Endodermal cell (in vitro differentiated cells): ENCODE results near the gene HMGCS2. TPM values are rescaled to one million over a fixed set of nuclear protein-coding genes. Genes with fewer than 3 reads are reported as not detected.

Experiments used
- DNase-seq: peaks from one replicate; pipeline ENCODE4 v3.0.0-alpha.2; 2017
- H3K27ac ChIP-seq: 2 replicates; pipeline ENCODE4 v1.5.1; 2013; ENCODE audit warnings: mild to moderate bottlenecking, low read depth, low read length, moderate library complexity
- H3K27me3 ChIP-seq: 2 replicates; pipeline ENCODE4 v1.6.1; 2013; ENCODE audit warnings: mild to moderate bottlenecking, low read length, moderate library complexity; ENCODE audit not compliant: insufficient read depth, control insufficient read depth, poor library complexity, severe bottlenecking
- H3K36me3 ChIP-seq: 2 replicates; pipeline ENCODE4 v1.7.0; 2013; ENCODE audit warnings: mild to moderate bottlenecking, low read length, moderate library complexity; ENCODE audit not compliant: control insufficient read depth, insufficient read depth
- H3K4me1 ChIP-seq: one replicate; pipeline ENCODE4 v1.7.0; 2013; ENCODE audit warnings: low read length; ENCODE audit not compliant: control insufficient read depth, insufficient read depth
- H3K4me3 ChIP-seq: 2 replicates; pipeline ENCODE4 v1.5.1; 2013; ENCODE audit warnings: mild to moderate bottlenecking, low read length, moderate library complexity
- H3K9ac ChIP-seq: 2 replicates; pipeline ENCODE4 v1.6.1; 2013; ENCODE audit warnings: mild to moderate bottlenecking, low read length, moderate library complexity; ENCODE audit not compliant: poor library complexity, severe bottlenecking; ENCODE audit errors: extremely low read depth
- H3K9me3 ChIP-seq: 2 replicates; pipeline ENCODE4 v1.6.1; 2013; ENCODE audit warnings: mild to moderate bottlenecking, low read length, moderate library complexity; ENCODE audit not compliant: control insufficient read depth
- H3K27ac Mint-ChIP-seq: 2 replicates; pipeline ENCODE4 v1.8.0; 2020; ENCODE audit warnings: mixed read lengths
- H3K27me3 Mint-ChIP-seq: 2 replicates; pipeline ENCODE4 v1.8.0; 2021; ENCODE audit warnings: mild to moderate bottlenecking, mixed read lengths; ENCODE audit not compliant: insufficient read depth
- H3K36me3 Mint-ChIP-seq: 2 replicates; pipeline ENCODE4 v1.8.0; 2020; ENCODE audit warnings: low read depth, mixed read lengths
- H3K4me1 Mint-ChIP-seq: 2 replicates; pipeline ENCODE4 v1.8.0; 2020; ENCODE audit warnings: mixed read lengths
- H3K4me3 Mint-ChIP-seq: 2 replicates; pipeline ENCODE4 v1.8.0; 2020; ENCODE audit warnings: mild to moderate bottlenecking, moderate library complexity, mixed read lengths
- H3K9me3 Mint-ChIP-seq: 2 replicates; pipeline ENCODE4 v1.8.0; 2020; ENCODE audit warnings: mild to moderate bottlenecking, mixed read lengths
- CTCF ChIP-seq: fragments of 200-600 bp; sonication (generic); conservative IDR thresholded peaks from 2 replicates; pipeline ENCODE4 v1.5.0; 2021; ENCODE audit warnings: antibody characterized with exemption, mild to moderate bottlenecking
- WGBS, 2 experiments: methylation state at CpG; one replicate each; pipeline versions ENCODE4 v1.1.5 to v1.1.7; 2013; ENCODE audit warnings: missing lambda C conversion rate in 2 of 2, mixed read lengths in 1 of 2; ENCODE audit not compliant: insufficient coverage in 1 of 2, insufficient read length in 1 of 2; 5-methylcytosine and 5-hydroxymethylcytosine counted together
- long read RNA-seq, 4 experiments: library from polyadenylated mRNA in 2 of 4; library from RNA in 1 of 4; library from capped mRNA in 1 of 4; stranded (forward) in 3 of 4; unstranded in 1 of 4; transcript quantifications; one replicate each; pipeline ENCODE4 v2.0.0, GENCODE V29; 2020 to 2021; ENCODE audit warnings: inconsistent platforms in 1 of 4
- polyA plus RNA-seq, 2 experiments: library from polyadenylated mRNA; stranded (reverse); fragments of 50-300 nt; gene quantifications; one replicate each; pipeline ENCODE4 v1.2.3, GENCODE V29; 2013
- total RNA-seq, 2 donors: library from RNA; stranded (reverse); fragmentation: NEBNext Ultra II Directional in 1 of 2; extraction: Animal tissue kit (Norgen Biotek cat#: 25700) in 1 of 2; gene quantifications; 2 replicates in 1 of 2; 3 replicates in 1 of 2; pipeline ENCODE4 v1.2.1, GENCODE V29; 2021

The HMGCS2 gene
- not detected for total RNA-seq
- polyA plus RNA-seq (2013, experiment 1 of 2): 0.64 TPM
- 0.91 TPM for polyA plus RNA-seq (2013, experiment 2 of 2)
- long read RNA-seq, experiment 1: 0 reads
- long read RNA-seq, experiment 2: 0 reads
- long read RNA-seq, experiment 3: 0 reads
- long read RNA-seq, experiment 4: 0 reads

- Mint-ChIP-seq H3K4me3 (no peak within 1 kb of the TSS), H3K36me3 (no peaks in the 10 kb centered on the region), H3K9me3 (peaks cover 3% of the 10 kb centered on the region), H3K27me3 (peaks cover 8% of the 10 kb centered on the region), H3K27ac (no peak within 1 kb of the TSS), H3K4me1 (peaks cover 24% of the 10 kb centered on the region)
- H3K9ac ChIP-seq: no peak within 1 kb of the TSS
- H3K4me1 ChIP-seq: peaks cover 6% of the 10 kb centered on the region
- 69 to 81% methylated on average over 6 to 8 of the region's 8 CpGs for WGBS, 2 experiments
- no peaks in the 10 kb centered on the region for H3K36me3 ChIP-seq
- DNase-seq: peak; percentile 48
- H3K27me3 ChIP-seq: no peaks in the 10 kb centered on the region
- TF ChIP-seq CTCF: no peak
- H3K27ac ChIP-seq: no peak within 1 kb of the TSS
- H3K4me3 ChIP-seq: no peak within 1 kb of the TSS
- H3K9me3 ChIP-seq: no peaks in the 10 kb centered on the region
These were observed at the start of gene HMGCS2 for GRCh38 chr1:119768778-119769177. Gene HMGCS2 (minus strand): TSS chr1:119768905. CDS start chr1:119768844, 61 bp downstream.

GRCh38 chr1:119818181-119818580 lies 49.5 kb upstream of the HMGCS2 start:
- no peaks in the 10 kb centered on the region for H3K4me1 ChIP-seq
- no peaks in the 10 kb centered on the region for H3K36me3 Mint-ChIP-seq
- H3K27me3 ChIP-seq: peaks cover 8% of the 10 kb centered on the region
- no peaks in the 10 kb centered on the region for H3K36me3 ChIP-seq
- no peak overlapping the region for H3K4me3 Mint-ChIP-seq
- H3K4me3 ChIP-seq: no peak overlapping the region
- no peaks in the 10 kb centered on the region for H3K4me1 Mint-ChIP-seq
- H3K9me3 Mint-ChIP-seq: no peaks in the 10 kb centered on the region
- peaks cover 10% of the 10 kb centered on the region for H3K27me3 Mint-ChIP-seq
- H3K27ac Mint-ChIP-seq: no peak overlapping the region
- WGBS, 2 experiments: 86 to 92% methylated on average over 2 of the region's 2 CpGs
- no peak overlapping the region for H3K9ac ChIP-seq
- no peak for TF ChIP-seq CTCF
- DNase-seq: no peak
- H3K27ac ChIP-seq: no peak overlapping the region
- no peaks in the 10 kb centered on the region for H3K9me3 ChIP-seq

- peaks cover 8% of the 10 kb centered on the region for H3K27me3 ChIP-seq
- no peak for TF ChIP-seq CTCF
- no peaks in the 10 kb centered on the region for H3K36me3 Mint-ChIP-seq
- H3K4me3 Mint-ChIP-seq: no peak overlapping the region
- no peak for DNase-seq
- WGBS, 2 experiments: 83 to 94% methylated on average over 2 of the region's 2 CpGs
- H3K9me3 ChIP-seq: no peaks in the 10 kb centered on the region
- H3K9ac ChIP-seq: no peak overlapping the region
- H3K27ac Mint-ChIP-seq: no peak overlapping the region
- H3K4me3 ChIP-seq: no peak overlapping the region
- H3K9me3 Mint-ChIP-seq: no peaks in the 10 kb centered on the region
- no peak overlapping the region for H3K27ac ChIP-seq
- no peaks in the 10 kb centered on the region for H3K36me3 ChIP-seq
- H3K4me1 Mint-ChIP-seq: no peaks in the 10 kb centered on the region
- H3K27me3 Mint-ChIP-seq: peaks cover 8% of the 10 kb centered on the region
- H3K4me1 ChIP-seq: no peaks in the 10 kb centered on the region
These were observed 47.7 kb upstream of the HMGCS2 start for GRCh38 chr1:119816407-119816806.
